Endodermal cell (in vitro differentiated cells): Measurements from ENCODE around the gene MEX3D. TPM values are rescaled to one million over a fixed set of nuclear protein-coding genes. Genes with fewer than 3 reads are reported as not detected.

Experiments
- DNase-seq: peaks from one replicate; pipeline ENCODE4 v3.0.0-alpha.2; 2017
- H3K27ac ChIP-seq: 2 replicates; pipeline ENCODE4 v1.5.1; 2013; ENCODE audit warnings: mild to moderate bottlenecking, low read depth, low read length, moderate library complexity
- H3K27me3 ChIP-seq: 2 replicates; pipeline ENCODE4 v1.6.1; 2013; ENCODE audit warnings: mild to moderate bottlenecking, low read length, moderate library complexity; ENCODE audit not compliant: insufficient read depth, control insufficient read depth, poor library complexity, severe bottlenecking
- H3K36me3 ChIP-seq: 2 replicates; pipeline ENCODE4 v1.7.0; 2013; ENCODE audit warnings: mild to moderate bottlenecking, low read length, moderate library complexity; ENCODE audit not compliant: control insufficient read depth, insufficient read depth
- H3K4me1 ChIP-seq: one replicate; pipeline ENCODE4 v1.7.0; 2013; ENCODE audit warnings: low read length; ENCODE audit not compliant: control insufficient read depth, insufficient read depth
- H3K4me3 ChIP-seq: 2 replicates; pipeline ENCODE4 v1.5.1; 2013; ENCODE audit warnings: mild to moderate bottlenecking, low read length, moderate library complexity
- H3K9ac ChIP-seq: 2 replicates; pipeline ENCODE4 v1.6.1; 2013; ENCODE audit warnings: mild to moderate bottlenecking, low read length, moderate library complexity; ENCODE audit not compliant: poor library complexity, severe bottlenecking; ENCODE audit errors: extremely low read depth
- H3K9me3 ChIP-seq: 2 replicates; pipeline ENCODE4 v1.6.1; 2013; ENCODE audit warnings: mild to moderate bottlenecking, low read length, moderate library complexity; ENCODE audit not compliant: control insufficient read depth
- H3K27ac Mint-ChIP-seq: 2 replicates; pipeline ENCODE4 v1.8.0; 2020; ENCODE audit warnings: mixed read lengths
- H3K27me3 Mint-ChIP-seq: 2 replicates; pipeline ENCODE4 v1.8.0; 2021; ENCODE audit warnings: mild to moderate bottlenecking, mixed read lengths; ENCODE audit not compliant: insufficient read depth
- H3K36me3 Mint-ChIP-seq: 2 replicates; pipeline ENCODE4 v1.8.0; 2020; ENCODE audit warnings: low read depth, mixed read lengths
- H3K4me1 Mint-ChIP-seq: 2 replicates; pipeline ENCODE4 v1.8.0; 2020; ENCODE audit warnings: mixed read lengths
- H3K4me3 Mint-ChIP-seq: 2 replicates; pipeline ENCODE4 v1.8.0; 2020; ENCODE audit warnings: mild to moderate bottlenecking, moderate library complexity, mixed read lengths
- H3K9me3 Mint-ChIP-seq: 2 replicates; pipeline ENCODE4 v1.8.0; 2020; ENCODE audit warnings: mild to moderate bottlenecking, mixed read lengths
- CTCF ChIP-seq: fragments of 200-600 bp; sonication (generic); conservative IDR thresholded peaks from 2 replicates; pipeline ENCODE4 v1.5.0; 2021; ENCODE audit warnings: antibody characterized with exemption, mild to moderate bottlenecking
- WGBS, 2 experiments: methylation state at CpG; one replicate each; pipeline versions ENCODE4 v1.1.5 to v1.1.7; 2013; ENCODE audit warnings: missing lambda C conversion rate in 2 of 2, mixed read lengths in 1 of 2; ENCODE audit not compliant: insufficient coverage in 1 of 2, insufficient read length in 1 of 2; 5-methylcytosine and 5-hydroxymethylcytosine counted together
- total RNA-seq, 2 donors: library from RNA; stranded (reverse); fragmentation: NEBNext Ultra II Directional in 1 of 2; extraction: Animal tissue kit (Norgen Biotek cat#: 25700) in 1 of 2; gene quantifications; 2 replicates in 1 of 2; 3 replicates in 1 of 2; pipeline ENCODE4 v1.2.1, GENCODE V29; 2021

MEX3D gene
- total RNA-seq, 2 donors from 2014 or later = 94.1 to 103 TPM

GRCh38 chr19:1528596-1529429 lies 39.3 kb downstream of the MEX3D start:
- H3K36me3 ChIP-seq = no peaks in the 10 kb centered on the region
- WGBS, 2 experiments = 89% methylated on average over 10 to 21 of the region's 23 CpGs
- Mint-ChIP-seq H3K9me3 (no peaks in the 10 kb centered on the region), H3K4me3 (no peak overlapping the region), H3K27ac (no peak overlapping the region), H3K4me1 (peaks cover 3% of the 10 kb centered on the region), H3K36me3 (no peaks in the 10 kb centered on the region), H3K27me3 (peaks cover 39% of the 10 kb centered on the region)
- no peak overlapping the region for H3K4me3 ChIP-seq
- no peaks in the 10 kb centered on the region for H3K9me3 ChIP-seq
- no peak for DNase-seq
- TF ChIP-seq CTCF = no peak
- H3K27ac ChIP-seq = no peak overlapping the region
- peaks cover 28% of the 10 kb centered on the region for H3K27me3 ChIP-seq
- no peak overlapping the region for H3K9ac ChIP-seq
- no peaks in the 10 kb centered on the region for H3K4me1 ChIP-seq

GRCh38 chr19:1527650-1528309 lies 40.3 kb downstream of the MEX3D start:
- Histone ChIP-seq H3K4me1 (no peaks in the 10 kb centered on the region), H3K27ac (no peak overlapping the region), H3K36me3 (no peaks in the 10 kb centered on the region), H3K9ac (no peak overlapping the region), H3K9me3 (no peaks in the 10 kb centered on the region), H3K27me3 (peaks cover 38% of the 10 kb centered on the region), H3K4me3 (no peak overlapping the region)
- Mint-ChIP-seq H3K36me3 (no peaks in the 10 kb centered on the region), H3K27ac (no peak overlapping the region), H3K4me1 (peaks cover 3% of the 10 kb centered on the region), H3K9me3 (no peaks in the 10 kb centered on the region), H3K27me3 (peaks cover 45% of the 10 kb centered on the region), H3K4me3 (no peak overlapping the region)
- no peak for DNase-seq
- 85 to 93% methylated on average over 15 to 27 of the region's 27 CpGs for WGBS, 2 experiments
- TF ChIP-seq CTCF = no peak

- no peak overlapping the region for H3K4me3 ChIP-seq
- Mint-ChIP-seq H3K4me3 (no peak overlapping the region), H3K27ac (no peak overlapping the region), H3K9me3 (no peaks in the 10 kb centered on the region), H3K36me3 (no peaks in the 10 kb centered on the region), H3K27me3 (peaks cover 52% of the 10 kb centered on the region), H3K4me1 (peaks cover 3% of the 10 kb centered on the region)
- H3K4me1 ChIP-seq = no peaks in the 10 kb centered on the region
- no peak overlapping the region for H3K9ac ChIP-seq
- no peak overlapping the region for H3K27ac ChIP-seq
- no peak for DNase-seq
- H3K36me3 ChIP-seq = no peaks in the 10 kb centered on the region
- no peaks in the 10 kb centered on the region for H3K9me3 ChIP-seq
- peaks cover 45% of the 10 kb centered on the region for H3K27me3 ChIP-seq
- WGBS, 2 experiments = 91% methylated on average over 7 to 16 of the region's 18 CpGs
- TF ChIP-seq CTCF = no peak
Observed at GRCh38 chr19:1526979-1527649, 41.0 kb downstream of the MEX3D start.
